ENCODE data around the gene VAV2.

VAV2 gene

DNA sequence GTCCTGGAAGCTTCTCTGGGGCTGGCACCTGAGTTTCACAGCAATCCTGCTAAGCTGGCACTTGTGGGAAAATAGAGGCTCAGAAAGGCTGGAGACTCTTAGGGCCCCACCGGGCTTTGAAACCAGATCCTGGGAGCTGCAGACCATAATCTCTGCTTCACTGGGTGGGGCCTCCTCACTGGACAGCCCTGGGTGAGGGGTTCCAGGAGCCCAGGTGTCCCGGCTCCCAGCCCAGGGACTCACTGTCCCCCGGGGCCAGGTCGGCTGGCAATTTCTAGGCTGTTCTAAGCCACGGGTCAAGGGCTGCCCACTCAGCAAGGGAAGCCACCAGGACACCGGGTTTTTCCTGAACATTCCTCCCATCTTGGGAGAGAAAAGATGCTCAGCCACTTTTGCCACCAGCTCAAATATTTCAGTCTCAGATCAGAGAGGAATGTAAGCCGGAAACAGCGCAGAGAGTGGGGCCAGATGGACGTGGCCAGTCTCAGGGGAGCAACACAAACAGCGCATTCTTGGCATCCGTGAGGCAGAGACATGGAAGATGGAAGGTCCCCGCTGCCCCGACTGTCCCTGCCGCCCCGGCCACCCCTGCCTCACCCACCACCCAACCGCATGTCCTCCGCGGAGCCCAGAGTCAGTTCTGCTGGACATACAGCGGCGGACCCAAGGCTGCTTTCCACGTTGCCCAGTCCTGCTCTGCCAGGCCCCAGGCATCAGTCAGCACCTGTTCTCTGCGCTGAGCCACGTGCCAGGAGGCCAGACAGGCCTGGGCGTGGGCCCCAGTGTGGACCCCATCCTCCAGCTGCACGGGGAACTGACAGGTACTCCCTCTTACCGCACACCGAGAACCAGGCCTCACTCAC lies 72.6 kb downstream of the VAV2 start:
- ATAC-seq (ENCODE audit: low read depth) = no peak
- Histone ChIP-seq H3K36me3 (ENCODE audit: low read depth) (peaks cover 9% of the 10 kb centered on the region), H3K27me3 (ENCODE audit: insufficient read depth, poor library complexity, severe bottlenecking) (no peaks in the 10 kb centered on the region), H3K4me1 (ENCODE audit: insufficient read depth, poor library complexity, severe bottlenecking) (no peaks in the 10 kb centered on the region), H3K9me3 (ENCODE audit: severe bottlenecking) (no peaks in the 10 kb centered on the region), H3K4me3 (ENCODE audit: severe bottlenecking) (no peak overlapping the region), H3K27ac (ENCODE audit: poor library complexity, severe bottlenecking) (no peak overlapping the region)
- no peak for DNase-seq (ENCODE audit: low spot score)
- TF ChIP-seq, protein P1, sequence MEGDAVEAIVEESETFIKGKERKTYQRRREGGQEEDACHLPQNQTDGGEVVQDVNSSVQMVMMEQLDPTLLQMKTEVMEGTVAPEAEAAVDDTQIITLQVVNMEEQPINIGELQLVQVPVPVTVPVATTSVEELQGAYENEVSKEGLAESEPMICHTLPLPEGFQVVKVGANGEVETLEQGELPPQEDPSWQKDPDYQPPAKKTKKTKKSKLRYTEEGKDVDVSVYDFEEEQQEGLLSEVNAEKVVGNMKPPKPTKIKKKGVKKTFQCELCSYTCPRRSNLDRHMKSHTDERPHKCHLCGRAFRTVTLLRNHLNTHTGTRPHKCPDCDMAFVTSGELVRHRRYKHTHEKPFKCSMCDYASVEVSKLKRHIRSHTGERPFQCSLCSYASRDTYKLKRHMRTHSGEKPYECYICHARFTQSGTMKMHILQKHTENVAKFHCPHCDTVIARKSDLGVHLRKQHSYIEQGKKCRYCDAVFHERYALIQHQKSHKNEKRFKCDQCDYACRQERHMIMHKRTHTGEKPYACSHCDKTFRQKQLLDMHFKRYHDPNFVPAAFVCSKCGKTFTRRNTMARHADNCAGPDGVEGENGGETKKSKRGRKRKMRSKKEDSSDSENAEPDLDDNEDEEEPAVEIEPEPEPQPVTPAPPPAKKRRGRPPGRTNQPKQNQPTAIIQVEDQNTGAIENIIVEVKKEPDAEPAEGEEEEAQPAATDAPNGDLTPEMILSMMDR (IDR thresholded peaks at IDR 0.05; ENCODE audit: poor library complexity, severe bottlenecking) = no peak

DNA sequence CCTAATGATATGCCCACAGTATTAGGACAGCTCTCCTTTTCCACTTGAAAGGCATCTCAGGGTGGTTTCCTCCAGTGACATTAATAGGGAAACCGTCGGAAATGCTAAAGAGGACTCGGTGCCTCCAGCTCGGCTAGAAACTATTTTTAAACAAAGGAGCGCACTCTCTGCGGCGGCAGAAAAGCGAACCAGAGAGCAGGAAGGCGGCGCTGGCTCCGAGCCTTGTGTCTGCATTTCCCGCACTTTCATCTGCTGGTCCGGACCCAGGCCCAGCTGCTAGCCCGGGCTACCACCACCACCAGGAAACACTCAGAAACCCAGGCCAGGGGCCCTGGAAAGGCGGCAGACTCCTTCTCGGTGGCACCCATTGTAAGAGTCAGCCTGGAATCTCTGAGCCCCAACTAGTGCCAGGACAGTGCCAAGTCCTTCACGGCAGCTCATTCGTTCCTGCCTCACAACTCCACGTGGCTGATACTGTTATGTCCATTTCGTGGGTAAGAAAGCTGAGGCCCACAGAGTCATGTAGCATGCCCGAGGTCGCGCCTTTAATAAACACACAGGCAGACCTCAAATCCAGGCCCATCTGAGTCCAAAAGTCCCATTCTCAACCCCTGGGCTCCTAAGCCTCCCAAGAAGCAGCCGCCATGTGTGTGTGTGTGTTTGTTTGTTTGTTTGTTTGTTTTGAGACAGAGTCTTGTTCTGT lies 73.9 kb downstream of the VAV2 start:
- no peak for DNase-seq (ENCODE audit: low spot score)
- TF ChIP-seq, protein P1 (IDR thresholded peaks at IDR 0.05; ENCODE audit: poor library complexity, severe bottlenecking) = no peak
- Histone ChIP-seq H3K4me1 (ENCODE audit: insufficient read depth, poor library complexity, severe bottlenecking) (no peaks in the 10 kb centered on the region), H3K9me3 (ENCODE audit: severe bottlenecking) (no peaks in the 10 kb centered on the region), H3K4me3 (ENCODE audit: severe bottlenecking) (no peak overlapping the region), H3K36me3 (ENCODE audit: low read depth) (no peaks in the 10 kb centered on the region), H3K27me3 (ENCODE audit: insufficient read depth, poor library complexity, severe bottlenecking) (no peaks in the 10 kb centered on the region), H3K27ac (ENCODE audit: poor library complexity, severe bottlenecking) (no peak overlapping the region)
- ATAC-seq (ENCODE audit: low read depth) = no peak

DNA sequence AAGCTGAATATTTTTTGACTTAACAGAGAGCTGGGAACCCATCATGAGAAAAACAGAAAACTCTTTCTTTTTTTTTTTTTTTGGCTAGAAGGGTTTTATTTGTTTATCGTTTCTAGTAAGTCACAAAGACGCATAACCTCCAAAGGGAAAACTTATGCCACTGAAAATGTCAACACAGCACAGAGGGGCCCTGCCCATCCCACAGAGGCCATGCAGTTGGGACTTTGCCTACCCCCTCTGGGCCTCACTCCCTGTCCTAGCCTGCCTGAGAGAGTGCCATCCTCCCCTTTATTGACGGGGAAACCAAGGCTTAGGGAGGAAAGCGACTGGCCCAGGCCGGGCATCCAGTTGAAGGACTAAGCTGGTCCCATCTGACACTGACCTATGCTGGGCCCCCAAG lies 74.7 kb downstream of the VAV2 start:
- H3K27ac ChIP-seq (ENCODE audit: poor library complexity, severe bottlenecking) = no peak overlapping the region
- H3K9me3 ChIP-seq (ENCODE audit: severe bottlenecking) = no peaks in the 10 kb centered on the region
- TF ChIP-seq, protein P1 (IDR thresholded peaks at IDR 0.05; ENCODE audit: poor library complexity, severe bottlenecking) = no peak
- no peak for ATAC-seq (ENCODE audit: low read depth)
- no peak for DNase-seq (ENCODE audit: low spot score)
- H3K27me3 ChIP-seq (ENCODE audit: insufficient read depth, poor library complexity, severe bottlenecking) = no peaks in the 10 kb centered on the region
- no peaks in the 10 kb centered on the region for H3K4me1 ChIP-seq (ENCODE audit: insufficient read depth, poor library complexity, severe bottlenecking)
- no peaks in the 10 kb centered on the region for H3K36me3 ChIP-seq (ENCODE audit: low read depth)
- H3K4me3 ChIP-seq (ENCODE audit: severe bottlenecking) = no peak overlapping the region

DNA sequence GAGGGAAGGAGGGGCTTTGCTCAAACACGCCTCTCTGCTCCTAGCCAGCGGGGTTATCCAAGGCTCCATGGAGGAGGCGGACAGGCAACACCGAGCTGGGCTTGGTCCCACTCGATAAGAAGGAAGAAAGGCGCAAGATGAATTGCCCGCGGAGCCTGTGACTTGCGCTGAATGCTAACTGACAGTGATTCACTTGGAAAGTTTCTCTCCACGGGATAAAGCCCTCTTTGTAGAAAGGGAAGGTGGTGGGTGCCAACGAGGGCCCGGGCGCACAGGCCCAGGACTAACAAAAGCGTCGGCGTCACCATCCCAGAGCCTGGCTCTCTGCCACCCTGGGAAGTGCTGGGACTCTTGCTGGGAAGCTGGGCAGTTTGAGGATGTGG lies 76.0 kb downstream of the VAV2 start:
- TF ChIP-seq, protein P1 (IDR thresholded peaks at IDR 0.05; ENCODE audit: poor library complexity, severe bottlenecking) = no peak
- Histone ChIP-seq H3K27me3 (ENCODE audit: insufficient read depth, poor library complexity, severe bottlenecking) (no peaks in the 10 kb centered on the region), H3K4me3 (ENCODE audit: severe bottlenecking) (no peak overlapping the region), H3K9me3 (ENCODE audit: severe bottlenecking) (no peaks in the 10 kb centered on the region), H3K4me1 (ENCODE audit: insufficient read depth, poor library complexity, severe bottlenecking) (peaks cover 9% of the 10 kb centered on the region), H3K36me3 (ENCODE audit: low read depth) (no peaks in the 10 kb centered on the region), H3K27ac (ENCODE audit: poor library complexity, severe bottlenecking) (no peak overlapping the region)
- no peak for ATAC-seq (ENCODE audit: low read depth)
- no peak for DNase-seq (ENCODE audit: low spot score)
